Lung (tissue), 16 donors: ENCODE data around the gene ZNF25. TPM values are rescaled to one million over a fixed set of nuclear protein-coding genes. Genes with fewer than 3 reads are reported as not detected.
"Not testable (repeated sequence)": the region's sequence is repeated elsewhere in the genome, so short reads cannot be mapped to it uniquely, and the experiment has no call there.

Source experiments
- ATAC-seq: fragments of 200-7000 bp; cut with Tn5 transposase; one replicate; pipeline ENCODE4 v1.9.1; 2020; ENCODE audit warnings: moderate number of reproducible peaks; ENCODE audit not compliant: insufficient read depth, low FRiP score
- DNase-seq, 3 donors: peaks; one replicate each; pipeline ENCODE4 v3.0.0-alpha.2; 2013 to 2017
- H3K27ac ChIP-seq, 2 donors: one replicate each; pipeline ENCODE4 v1.5.1; 2013; ENCODE audit warnings: mild to moderate bottlenecking in 2 of 2, moderate library complexity in 2 of 2, control low read depth in 1 of 2, inconsistent platforms in 1 of 2, low read depth in 1 of 2, low read length in 1 of 2
- H3K27me3 ChIP-seq, 3 donors: one replicate each; pipeline ENCODE4 v1.5.1; 2013; ENCODE audit warnings: low read length in 2 of 3; ENCODE audit not compliant: control insufficient read depth in 3 of 3, insufficient read depth in 3 of 3
- H3K36me3 ChIP-seq, 4 donors: one replicate each; pipeline ENCODE4 v1.5.1; 2013; ENCODE audit warnings: low read length in 4 of 4, mild to moderate bottlenecking in 1 of 4, moderate library complexity in 1 of 4; ENCODE audit not compliant: control insufficient read depth in 4 of 4, insufficient read depth in 4 of 4
- H3K4me1 ChIP-seq, 5 donors: one replicate each; pipeline ENCODE4 v1.5.1; 2013; ENCODE audit warnings: low read length in 5 of 5, mild to moderate bottlenecking in 2 of 5, moderate library complexity in 1 of 5; ENCODE audit not compliant: control insufficient read depth in 5 of 5, insufficient read depth in 5 of 5
- H3K4me3 ChIP-seq: one replicate; pipeline ENCODE4 v1.5.1; 2013; ENCODE audit warnings: mild to moderate bottlenecking, control low read depth, moderate library complexity
- H3K9ac ChIP-seq, 2 donors: one replicate each; pipeline ENCODE4 v1.5.1; 2013; ENCODE audit warnings: low read length in 2 of 2, control low read depth in 1 of 2; ENCODE audit not compliant: insufficient read depth in 1 of 2
- H3K9me3 ChIP-seq, 4 donors: one replicate each; pipeline ENCODE4 v1.5.1; 2013; ENCODE audit warnings: low read length in 3 of 4, mild to moderate bottlenecking in 1 of 4, moderate library complexity in 1 of 4; ENCODE audit not compliant: control insufficient read depth in 4 of 4, insufficient read depth in 3 of 4
- WGBS, 2 donors: extraction: QIAGEN DNeasy Blood & Tissue Kit; methylation state at CpG; one replicate each; pipeline ENCODE4 v1.1.7; 2013; 5-methylcytosine and 5-hydroxymethylcytosine counted together
- long read RNA-seq, 5 donors: transcript quantifications; one replicate each; lab custom pipeline, GENCODE V29; 2026
- polyA plus RNA-seq, 2 donors: library from polyadenylated mRNA; stranded (reverse); fragments of 200-250 nt; gene quantifications; one replicate each; pipeline ENCODE4 v1.2.1, GENCODE V29; 2013
- total RNA-seq, 2 donors: library from RNA; depleted of rRNA in 1 of 2; stranded (reverse); fragments of >200 nt in 1 of 2; gene quantifications; one replicate each; pipeline ENCODE4 v1.2.1, GENCODE V29; 2014 to 2021
- TF ChIP-seq, protein P1 (sequence below): IDR thresholded peaks from 2 replicates; pipeline ENCODE4 v1.5.1; 2012; ENCODE audit warnings: mild to moderate bottlenecking; ENCODE audit errors: control extremely low read depth, extremely low read depth
- donor health status: control.
- donor health status: control.
- donor health status: Bipolar disorder and iron deficiency.
- donor health status: healthy.
- donor health status: DM: yes; HTN: yes; CAD: no.

ZNF25 gene
- total RNA-seq, result 10 to 100 TPM in 1 of 2 donors, 1 to 10 TPM in 1; 8.0 to 20.1 TPM
- polyA plus RNA-seq, result 1 to 10 TPM; 4.7 to 5.6 TPM
- long read RNA-seq, donor 1, full-length matches to known transcripts, result 1 of 1 reads
- long read RNA-seq, donor 1, partial matches to known transcripts, result 0 of 1 reads
- long read RNA-seq, donor 1, other reads (novel, unspliced or antisense), result 0 of 1 reads
- long read RNA-seq, donor 2, partial matches to known transcripts, result 8 of 8 reads
- long read RNA-seq, donor 2, other reads (novel, unspliced or antisense), result 0 of 8 reads
- long read RNA-seq, donor 3, full-length matches to known transcripts, result 1 of 1 reads
- long read RNA-seq, donor 3, partial matches to known transcripts, result 0 of 1 reads
- long read RNA-seq, donor 3, other reads (novel, unspliced or antisense), result 0 of 1 reads
- long read RNA-seq, donor 4, full-length matches to known transcripts, result 1 of 1 reads
- long read RNA-seq, donor 4, partial matches to known transcripts, result 0 of 1 reads
- long read RNA-seq, donor 4, other reads (novel, unspliced or antisense), result 0 of 1 reads
- long read RNA-seq, donor 5, full-length matches to known transcripts, result 1 of 1 reads
- long read RNA-seq, donor 5, partial matches to known transcripts, result 0 of 1 reads
- long read RNA-seq, donor 5, other reads (novel, unspliced or antisense), result 0 of 1 reads

DNA sequence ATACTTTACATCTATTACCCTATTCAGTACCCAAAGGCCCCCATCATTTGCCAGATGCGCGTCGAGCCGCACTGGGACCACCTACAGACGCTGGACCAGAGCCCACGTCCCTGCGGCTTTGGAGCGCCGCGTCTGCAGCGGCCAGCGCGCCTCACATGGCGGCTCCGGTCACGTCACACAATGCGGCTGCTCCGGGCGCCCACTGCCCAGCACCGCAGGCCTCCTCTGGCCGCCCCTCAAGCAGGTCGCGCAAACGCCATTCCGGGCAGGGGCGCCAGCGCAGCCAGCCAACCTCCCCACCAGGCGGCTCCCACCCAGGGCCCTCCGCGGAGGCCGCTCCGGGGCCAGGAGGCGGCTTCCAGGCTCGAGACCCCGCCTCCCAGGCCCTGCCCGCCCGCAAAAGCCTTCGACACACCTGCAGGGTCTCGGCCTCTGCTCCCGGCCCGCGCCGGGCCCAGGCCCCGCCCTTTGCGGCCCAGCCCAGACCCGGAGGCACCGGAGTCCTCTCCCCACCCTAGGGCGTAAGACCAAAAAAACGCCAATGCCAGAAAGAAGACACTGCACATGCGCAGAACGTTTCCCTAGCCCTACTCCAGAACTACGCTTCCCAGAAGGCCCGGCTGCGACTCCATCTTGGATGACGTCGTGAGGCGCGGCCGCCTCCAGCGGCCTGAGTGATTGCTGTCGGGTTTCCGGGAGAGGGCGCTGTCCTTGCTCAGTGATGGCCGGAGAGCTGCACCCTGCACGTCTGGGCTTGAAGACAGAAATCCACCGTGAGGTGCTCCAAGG, at the start of gene ZNF25:
TSS of gene ZNF25 (minus strand) at position 557 of the 789 bp plus-strand sequence. CDS start 4,925 bp downstream, outside the sequence.
- TF ChIP-seq, protein P1, sequence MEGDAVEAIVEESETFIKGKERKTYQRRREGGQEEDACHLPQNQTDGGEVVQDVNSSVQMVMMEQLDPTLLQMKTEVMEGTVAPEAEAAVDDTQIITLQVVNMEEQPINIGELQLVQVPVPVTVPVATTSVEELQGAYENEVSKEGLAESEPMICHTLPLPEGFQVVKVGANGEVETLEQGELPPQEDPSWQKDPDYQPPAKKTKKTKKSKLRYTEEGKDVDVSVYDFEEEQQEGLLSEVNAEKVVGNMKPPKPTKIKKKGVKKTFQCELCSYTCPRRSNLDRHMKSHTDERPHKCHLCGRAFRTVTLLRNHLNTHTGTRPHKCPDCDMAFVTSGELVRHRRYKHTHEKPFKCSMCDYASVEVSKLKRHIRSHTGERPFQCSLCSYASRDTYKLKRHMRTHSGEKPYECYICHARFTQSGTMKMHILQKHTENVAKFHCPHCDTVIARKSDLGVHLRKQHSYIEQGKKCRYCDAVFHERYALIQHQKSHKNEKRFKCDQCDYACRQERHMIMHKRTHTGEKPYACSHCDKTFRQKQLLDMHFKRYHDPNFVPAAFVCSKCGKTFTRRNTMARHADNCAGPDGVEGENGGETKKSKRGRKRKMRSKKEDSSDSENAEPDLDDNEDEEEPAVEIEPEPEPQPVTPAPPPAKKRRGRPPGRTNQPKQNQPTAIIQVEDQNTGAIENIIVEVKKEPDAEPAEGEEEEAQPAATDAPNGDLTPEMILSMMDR, result peak; percentile 93
- DNase-seq (peak; percentile 99), ATAC-seq (peak; percentile 97)
- H3K4me1 ChIP-seq, result peaks cover 0 to 7% (median 0%) of the 10 kb centered on the region in 5 donors
- peak within 1 kb of the TSS; percentile 97 to 98 for H3K27ac ChIP-seq
- 0% methylated on average over 52 to 66 of the region's 66 CpGs for WGBS, 2 donors
- peak within 1 kb of the TSS; percentile 80 for H3K4me3 ChIP-seq
- H3K9ac ChIP-seq, result peak within 1 kb of the TSS; percentile 84 to 89
- no peaks in the 10 kb centered on the region for H3K27me3 ChIP-seq
- H3K9me3 ChIP-seq, result no peaks in the 10 kb centered on the region
- H3K36me3 ChIP-seq, result peaks cover 0 to 5% (median 1%) of the 10 kb centered on the region in 4 donors

GRCh38 chr10:38025283-38025682, 48.8 kb upstream of the ZNF25 start:
- H3K36me3 ChIP-seq, result peaks cover 6 to 30% (median 17%) of the 10 kb centered on the region in 4 donors
- no peak overlapping the region for H3K27ac ChIP-seq
- no peak overlapping the region for H3K4me3 ChIP-seq
- no peaks in the 10 kb centered on the region for H3K4me1 ChIP-seq
- ATAC-seq (no peak), DNase-seq (no peak)
- no peaks in the 10 kb centered on the region for H3K27me3 ChIP-seq
- no peaks in the 10 kb centered on the region for H3K9me3 ChIP-seq
- TF ChIP-seq, protein P1, result no peak
- 39 to 68% methylated on average over 3 of the region's 3 CpGs for WGBS, 2 donors
- no peak overlapping the region for H3K9ac ChIP-seq

- not testable (repeated sequence) for ATAC-seq, H3K27ac ChIP-seq, H3K9ac ChIP-seq, H3K4me3 ChIP-seq, H3K4me1 ChIP-seq, H3K27me3 ChIP-seq, DNase-seq, H3K9me3 ChIP-seq
- WGBS, 2 donors, result 69 to 70% methylated on average over 4 of the region's 4 CpGs
- H3K36me3 ChIP-seq, result peaks cover 14 to 29% (median 24%) of the 10 kb centered on the region in 4 donors
Measured at GRCh38 chr10:38019124-38019523, 42.7 kb upstream of the ZNF25 start.
